NCI-H460 (cell line): ENCODE data around the gene CCR6. TPM values are rescaled to one million over a fixed set of nuclear protein-coding genes. Genes with fewer than 3 reads are reported as not detected.

Experiments used
- DNase-seq: peaks from one replicate; pipeline ENCODE4 v3.0.0-alpha.2; 2016; ENCODE audit warnings: low read depth; ENCODE audit errors: extremely low read depth
- total RNA-seq: library from RNA; depleted of rRNA; stranded (reverse); fragments of >200 nt; shearing (Covaris generic); gene quantifications from 2 replicates; pipeline ENCODE4 v1.2.3, GENCODE V29; 2014

The CCR6 gene
- total RNA-seq, 1 experiment from 2014 or later, result not detected

DNA sequence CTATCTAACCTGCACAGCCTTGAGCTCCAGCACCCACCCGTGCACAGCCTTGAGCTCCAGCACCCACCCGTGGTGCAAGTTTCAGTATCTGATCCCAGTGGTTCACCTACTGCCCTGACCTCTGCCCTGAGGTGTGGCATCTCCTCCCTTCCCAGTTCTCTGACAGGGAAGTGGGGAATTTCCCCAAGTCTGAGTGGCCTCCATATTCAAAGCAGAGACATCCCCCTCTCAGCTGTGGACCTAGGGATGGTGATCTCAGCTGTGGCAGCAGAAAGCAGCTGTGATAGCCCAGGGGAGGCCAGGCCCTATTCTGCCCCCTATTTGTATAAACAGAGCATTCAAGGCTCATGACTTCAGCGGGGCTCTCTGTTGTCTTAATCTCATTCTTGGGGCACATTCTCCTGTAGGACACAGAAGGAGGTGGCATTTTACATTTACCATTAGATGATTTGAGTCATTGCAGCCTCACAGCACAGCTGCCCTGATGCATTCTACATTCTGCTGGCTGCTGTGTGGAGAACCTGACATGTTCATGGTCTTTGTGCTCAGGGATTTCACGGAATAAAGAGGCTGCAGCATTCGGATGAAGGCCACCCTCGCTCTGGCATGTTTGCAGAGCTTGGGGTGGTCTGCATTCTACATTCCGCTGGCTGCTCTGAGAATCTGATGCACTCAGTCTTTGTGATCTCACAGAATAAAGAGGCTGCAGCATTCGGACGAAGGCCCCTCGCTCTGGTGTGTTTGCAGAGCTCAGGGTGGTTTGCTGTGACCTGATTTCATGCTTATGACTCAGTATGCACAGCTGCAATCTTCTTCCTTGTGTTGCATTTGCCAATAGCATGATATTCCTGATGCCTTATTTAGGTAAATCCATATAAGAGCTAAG is 17.9 kb downstream of the CCR6 start:
- DNase-seq, result no peak

DNA sequence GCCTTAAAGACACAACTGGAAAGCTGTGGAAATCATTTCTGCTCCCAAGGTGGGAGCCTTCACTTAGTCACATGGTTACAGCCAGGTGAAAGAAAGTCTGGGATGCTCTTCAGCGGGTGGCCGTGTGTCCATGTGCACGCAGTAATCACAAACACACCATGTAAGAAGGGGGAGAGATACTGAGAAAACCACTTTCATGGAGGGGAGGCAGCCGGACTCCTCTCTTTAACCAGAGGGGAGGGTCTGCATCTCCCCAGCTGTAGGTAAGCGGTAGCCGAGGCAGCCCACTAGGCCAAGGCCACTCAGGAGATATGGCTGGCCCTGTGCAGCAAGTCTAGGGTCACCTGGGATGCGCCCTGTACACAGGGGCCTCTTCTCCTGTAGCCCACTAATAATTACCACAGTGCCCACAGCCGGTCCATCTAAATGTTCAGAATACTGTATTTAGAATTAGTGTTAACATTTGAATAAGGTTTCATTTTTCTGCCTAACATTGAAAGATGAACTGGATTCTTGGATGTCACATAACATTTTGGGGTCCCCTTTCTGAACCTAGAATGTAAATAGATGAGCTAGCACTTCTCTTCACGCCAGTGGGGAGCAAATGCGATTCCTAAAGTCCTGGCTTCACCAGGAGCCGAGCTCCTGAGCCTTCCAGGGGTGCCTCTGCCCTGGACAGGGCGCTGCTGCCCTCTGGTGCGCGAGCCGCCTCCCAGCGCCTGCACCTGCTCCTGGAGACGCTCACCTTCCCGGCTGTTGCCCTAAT is 19.0 kb downstream of the CCR6 start:
- DNase-seq, result peak; percentile 8

DNA sequence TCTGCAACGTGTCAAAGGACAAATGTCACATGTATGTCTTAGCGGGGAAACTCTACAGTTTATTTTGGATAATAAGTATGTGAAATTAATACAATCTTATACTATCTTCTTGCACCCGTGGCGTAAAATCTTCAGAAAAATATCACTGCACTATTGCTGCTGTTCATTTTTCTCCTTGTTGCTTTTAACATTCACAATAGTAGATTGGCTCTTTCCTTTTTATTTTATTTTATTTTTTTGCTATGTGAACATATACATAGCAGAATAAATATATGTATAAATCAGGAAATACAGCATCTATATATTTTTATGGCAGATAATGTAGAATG is 19.5 kb downstream of the CCR6 start:
- DNase-seq, result no peak

- no peak for DNase-seq
Observed at GRCh38 chr6:167143041-167143440, 20.1 kb downstream of the CCR6 start.

- no peak for DNase-seq
Observed at GRCh38 chr6:167145461-167145860, 22.6 kb downstream of the CCR6 start.

DNA sequence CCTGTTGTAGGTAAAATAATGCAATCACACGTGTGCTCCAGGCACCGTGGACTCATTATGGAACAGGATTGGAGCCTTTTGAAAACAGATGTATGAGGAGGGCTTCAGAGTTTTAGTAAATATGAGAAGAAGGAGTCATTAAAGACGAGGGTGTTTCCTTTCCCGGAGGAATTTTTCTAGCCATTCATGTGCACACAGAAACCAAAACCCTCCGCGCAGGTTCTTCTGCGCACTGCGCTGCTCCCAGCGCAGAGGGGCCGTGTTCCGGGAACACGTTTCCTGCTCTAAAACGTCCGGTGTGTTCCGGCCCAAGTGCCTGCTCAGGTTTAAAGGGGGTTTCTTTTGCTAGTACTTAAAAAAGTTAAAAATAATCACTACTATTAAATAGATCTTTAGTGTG is 23.2 kb downstream of the CCR6 start:
- no peak for DNase-seq

DNA sequence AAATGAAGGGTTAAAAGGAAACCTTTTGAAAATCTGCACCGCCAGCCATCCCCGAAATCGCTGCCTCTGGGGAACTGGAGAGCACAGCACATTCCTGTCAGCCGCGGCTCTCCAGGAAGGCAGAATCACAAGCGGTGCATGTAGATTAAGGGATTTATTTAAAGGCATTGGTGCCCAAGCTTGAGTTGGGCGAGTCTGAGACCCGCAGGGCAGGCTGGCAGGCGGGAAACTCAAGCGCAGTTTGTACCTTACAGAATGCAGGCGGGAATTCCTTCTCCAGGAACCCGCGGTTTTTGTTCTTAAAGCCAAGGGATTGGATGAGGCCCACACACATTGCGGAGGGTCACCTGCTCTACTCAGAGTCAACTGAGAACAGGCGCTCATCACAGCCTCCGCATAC is 24.1 kb downstream of the CCR6 start:
- no peak for DNase-seq

- DNase-seq, result no peak
Observed at GRCh38 chr6:167148021-167148420, 25.1 kb downstream of the CCR6 start.

GRCh38 chr6:167148997-167149396 is 26.1 kb downstream of the CCR6 start:
- DNase-seq, result no peak

- no peak for DNase-seq
Observed at GRCh38 chr6:167150941-167151549, 28.1 kb downstream of the CCR6 start.

- DNase-seq, result no peak
Observed at GRCh38 chr6:167151648-167152047, 28.8 kb downstream of the CCR6 start.

- DNase-seq, result no peak
Observed at GRCh38 chr6:167152862-167153261, 30.0 kb downstream of the CCR6 start.

- no peak for DNase-seq
Observed at GRCh38 chr6:167153521-167153959, 30.6 kb downstream of the CCR6 start.

GRCh38 chr6:167154291-167154690 is 31.4 kb downstream of the CCR6 start:
- no peak for DNase-seq

DNA sequence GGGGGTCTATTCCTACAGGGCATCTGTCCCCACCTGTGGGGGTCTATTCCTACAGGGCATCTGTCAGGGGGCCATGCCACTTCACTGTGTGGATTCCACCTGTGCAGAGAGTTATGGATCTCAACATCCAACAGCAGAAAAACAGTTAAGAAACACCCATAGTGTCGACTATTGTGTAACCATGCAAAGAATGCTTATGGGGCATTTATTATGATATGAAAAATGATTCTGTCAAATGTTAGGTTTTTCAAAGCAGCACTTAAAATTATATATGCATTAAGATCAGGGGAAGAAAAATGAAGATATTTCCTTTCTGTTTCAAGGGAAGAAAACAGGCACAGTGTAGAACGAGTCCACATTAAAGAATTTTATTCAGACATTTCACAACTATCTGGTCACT is 32.0 kb downstream of the CCR6 start:
- DNase-seq, result no peak

DNA sequence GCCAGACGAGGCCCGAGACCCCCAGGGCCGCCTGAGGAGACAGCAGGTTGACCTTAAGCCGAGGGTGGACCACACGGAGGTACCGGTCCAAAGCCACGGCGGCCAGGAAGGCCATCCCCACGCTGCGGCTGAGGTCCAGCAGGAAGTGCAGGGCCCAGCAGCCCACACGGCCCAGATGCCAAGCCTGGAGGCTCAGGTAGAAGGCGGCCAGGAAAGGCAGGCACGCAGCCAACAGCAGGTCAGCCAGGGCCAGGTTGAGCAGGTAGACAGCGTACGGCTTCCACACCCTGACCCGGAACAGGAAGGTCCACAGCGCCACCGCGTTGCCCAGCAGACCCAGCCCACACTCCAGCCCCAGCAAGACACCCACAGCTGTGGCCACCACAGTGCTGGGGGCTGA is 34.5 kb downstream of the CCR6 start:
- no peak for DNase-seq

- no peak for DNase-seq
Observed at GRCh38 chr6:167157863-167158262, 35.0 kb downstream of the CCR6 start, which contains the start of gene GPR31. TSS of gene GPR31 (minus strand) at chr6:167157980. CDS start at chr6:167157831, 149 bp downstream.

GRCh38 chr6:167161851-167162467 is 39.1 kb downstream of the CCR6 start:
- DNase-seq, result no peak

DNA sequence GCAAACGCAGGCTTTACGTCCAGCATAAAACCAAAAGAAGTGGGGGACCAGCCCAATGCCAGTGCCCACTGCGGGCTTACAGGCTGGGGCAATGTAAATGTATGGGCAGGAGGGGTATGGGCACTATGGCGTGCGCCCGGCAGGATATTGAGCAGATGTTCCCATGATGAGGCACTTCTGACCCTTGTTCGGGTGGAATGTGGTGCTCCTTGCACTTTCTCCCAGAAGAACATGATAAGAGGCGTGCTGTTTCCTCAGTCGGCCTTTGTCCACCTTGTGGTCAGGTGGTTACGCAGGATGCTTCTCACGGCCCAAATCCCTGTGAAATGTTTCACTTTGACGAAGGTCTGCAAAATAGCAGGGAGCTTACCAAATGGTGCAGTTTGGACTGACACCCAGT is 39.7 kb downstream of the CCR6 start:
- no peak for DNase-seq

DNA sequence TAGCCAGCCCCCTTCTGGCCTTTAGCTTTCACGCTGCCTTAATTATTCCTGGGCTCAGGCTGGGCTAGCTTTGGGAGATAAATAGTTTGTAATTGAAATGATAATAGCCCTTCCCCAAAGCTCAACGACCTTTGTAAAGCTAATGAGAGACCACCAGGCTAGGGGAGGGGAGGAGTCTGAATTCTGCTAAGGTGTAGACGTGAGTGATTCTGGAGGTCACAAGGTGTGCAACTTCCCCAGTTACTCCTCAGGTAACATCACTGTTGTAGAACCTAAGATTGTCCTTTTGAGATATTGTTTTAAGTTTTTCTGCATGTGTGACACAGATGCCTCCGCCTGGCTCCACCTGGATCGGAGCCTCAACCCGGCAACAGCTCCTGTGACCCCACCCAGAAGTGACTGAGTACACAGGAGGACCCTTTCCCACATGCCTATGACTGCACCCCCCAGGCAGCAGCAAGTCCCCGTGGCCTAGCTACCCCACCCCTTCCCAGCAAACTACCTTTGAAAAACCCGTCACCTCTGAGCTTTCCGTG is 40.6 kb downstream of the CCR6 start:
- no peak for DNase-seq

GRCh38 chr6:167164261-167164660 is 41.4 kb downstream of the CCR6 start:
- DNase-seq, result no peak
